WERI-Rb-1 (cell line): ENCODE results near the gene ITPA.

Experiments used
- DNase-seq: peaks from one replicate; pipeline ENCODE4 v3.0.0-alpha.2; 2020
- H3K27ac ChIP-seq: fragments of 250-450 bp; sonication (Bioruptor Pico); 2 replicates; pipeline ENCODE4 v1.5.1; 2020; ENCODE audit warnings: mild to moderate bottlenecking, moderate library complexity
- H3K27me3 ChIP-seq: fragments of 250-450 bp; sonication (Bioruptor Pico); 2 replicates; pipeline ENCODE4 v1.5.1; 2021; ENCODE audit warnings: mild to moderate bottlenecking, low read depth, moderate library complexity; ENCODE audit not compliant: insufficient read depth, severe bottlenecking
- H3K36me3 ChIP-seq: fragments of 250-450 bp; sonication (Bioruptor Pico); 2 replicates; pipeline ENCODE4 v1.5.1; 2020; ENCODE audit warnings: mild to moderate bottlenecking, moderate library complexity
- H3K4me3 ChIP-seq: 2 replicates; pipeline ENCODE4 v1.5.1; 2011; ENCODE audit warnings: low read depth, mild to moderate bottlenecking, control low read depth, low read length
- H3K9me3 ChIP-seq: fragments of 250-450 bp; sonication (Bioruptor Pico); 2 replicates; pipeline ENCODE4 v1.5.1; 2021; ENCODE audit warnings: mild to moderate bottlenecking, moderate library complexity; ENCODE audit not compliant: severe bottlenecking
- TF ChIP-seq, protein P1 (sequence below): IDR thresholded peaks from 2 replicates; pipeline ENCODE4 v1.5.1; 2011; ENCODE audit warnings: low read depth, mild to moderate bottlenecking, control low read depth, inconsistent platforms, low read length

Gene ITPA

GRCh38 chr20:3203315-3204123 lies 5.8 kb upstream of the ITPA start:
- peak; percentile 48 for DNase-seq
- peak overlapping the region; percentile 94 for H3K27ac ChIP-seq

GRCh38 chr20:3204124-3204794 lies 5.0 kb upstream of the ITPA start, which contains the start of gene DDRGK1:
Gene DDRGK1, minus strand, starts transcription at chr20:3204682. Its CDS starts 55 bp downstream, at chr20:3204627.
- H3K36me3 ChIP-seq = peaks cover 31% of the 10 kb centered on the region
- peak; percentile 85 for DNase-seq
- H3K9me3 ChIP-seq = no peaks in the 10 kb centered on the region
- H3K4me3 ChIP-seq = peak within 1 kb of the TSS; percentile 63
- TF ChIP-seq, protein P1, sequence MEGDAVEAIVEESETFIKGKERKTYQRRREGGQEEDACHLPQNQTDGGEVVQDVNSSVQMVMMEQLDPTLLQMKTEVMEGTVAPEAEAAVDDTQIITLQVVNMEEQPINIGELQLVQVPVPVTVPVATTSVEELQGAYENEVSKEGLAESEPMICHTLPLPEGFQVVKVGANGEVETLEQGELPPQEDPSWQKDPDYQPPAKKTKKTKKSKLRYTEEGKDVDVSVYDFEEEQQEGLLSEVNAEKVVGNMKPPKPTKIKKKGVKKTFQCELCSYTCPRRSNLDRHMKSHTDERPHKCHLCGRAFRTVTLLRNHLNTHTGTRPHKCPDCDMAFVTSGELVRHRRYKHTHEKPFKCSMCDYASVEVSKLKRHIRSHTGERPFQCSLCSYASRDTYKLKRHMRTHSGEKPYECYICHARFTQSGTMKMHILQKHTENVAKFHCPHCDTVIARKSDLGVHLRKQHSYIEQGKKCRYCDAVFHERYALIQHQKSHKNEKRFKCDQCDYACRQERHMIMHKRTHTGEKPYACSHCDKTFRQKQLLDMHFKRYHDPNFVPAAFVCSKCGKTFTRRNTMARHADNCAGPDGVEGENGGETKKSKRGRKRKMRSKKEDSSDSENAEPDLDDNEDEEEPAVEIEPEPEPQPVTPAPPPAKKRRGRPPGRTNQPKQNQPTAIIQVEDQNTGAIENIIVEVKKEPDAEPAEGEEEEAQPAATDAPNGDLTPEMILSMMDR = no peak
- H3K27me3 ChIP-seq = no peaks in the 10 kb centered on the region
- H3K27ac ChIP-seq = peak within 1 kb of the TSS; percentile 94

More at GRCh38 chr20:3203315-3204123, 5.8 kb upstream of the ITPA start:
- Histone ChIP-seq H3K36me3 (peaks cover 35% of the 10 kb centered on the region), H3K27me3 (no peaks in the 10 kb centered on the region), H3K4me3 (peak overlapping the region; percentile 63), H3K9me3 (no peaks in the 10 kb centered on the region)
- TF ChIP-seq, protein P1 = no peak

DNA sequence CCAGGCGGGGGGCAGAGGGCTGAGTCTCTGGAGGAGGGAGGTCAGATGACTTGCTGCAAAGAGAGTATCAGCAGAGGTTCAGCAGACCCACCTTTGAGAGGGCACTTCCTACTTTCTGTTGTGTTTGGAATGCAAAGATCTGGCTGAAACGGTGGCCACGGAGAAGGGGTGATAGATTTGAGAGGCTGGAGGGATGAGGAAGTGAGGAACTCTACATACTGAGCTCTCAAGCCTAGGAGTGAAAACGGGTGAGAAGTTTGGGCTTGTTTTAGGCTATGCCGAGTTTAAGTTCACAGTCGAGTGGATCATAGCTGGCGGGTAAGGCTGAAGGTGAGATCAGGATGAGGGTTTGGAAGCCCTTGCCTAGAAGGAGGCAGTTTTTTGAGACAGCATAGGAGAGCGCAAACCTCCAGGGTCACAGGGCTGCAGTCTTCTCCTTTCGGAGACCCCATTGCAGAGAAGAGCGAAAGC lies 477 bp upstream of the ITPA start:
- Histone ChIP-seq H3K9me3 (no peaks in the 10 kb centered on the region), H3K27ac (peak overlapping the region; percentile 84), H3K4me3 (peak overlapping the region; percentile 68), H3K27me3 (no peaks in the 10 kb centered on the region), H3K36me3 (peaks cover 7% of the 10 kb centered on the region)
- TF ChIP-seq, protein P1 = no peak
- no peak for DNase-seq

DNA sequence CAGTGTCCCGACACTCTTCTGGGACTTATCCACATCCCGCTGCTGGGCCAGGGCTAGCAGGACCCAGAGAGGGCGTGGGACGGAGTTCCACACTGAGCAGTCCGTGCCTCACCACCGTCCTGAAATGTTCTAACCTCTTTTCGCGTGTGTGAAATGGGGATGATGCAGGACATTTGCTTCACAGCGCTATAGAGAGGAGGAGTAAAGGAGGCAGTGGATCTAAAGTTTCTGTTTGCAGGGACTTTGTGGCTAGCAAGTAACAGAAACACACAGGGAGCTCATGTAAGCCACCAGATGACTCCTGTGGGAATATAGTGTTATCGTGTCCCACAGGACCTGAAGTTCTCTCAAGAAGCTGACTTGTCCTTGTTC lies 634 bp downstream of the ITPA start:
- peaks cover 10% of the 10 kb centered on the region for H3K36me3 ChIP-seq
- TF ChIP-seq, protein P1 = no peak
- H3K27ac ChIP-seq = peak overlapping the region; percentile 84
- no peak for DNase-seq
- H3K4me3 ChIP-seq = peak overlapping the region; percentile 68
- no peaks in the 10 kb centered on the region for H3K9me3 ChIP-seq
- no peaks in the 10 kb centered on the region for H3K27me3 ChIP-seq

GRCh38 chr20:3210346-3210745 lies 1.0 kb downstream of the ITPA start:
- Histone ChIP-seq H3K36me3 (peaks cover 10% of the 10 kb centered on the region), H3K4me3 (peak overlapping the region; percentile 68), H3K9me3 (no peaks in the 10 kb centered on the region), H3K27me3 (no peaks in the 10 kb centered on the region), H3K27ac (no peak overlapping the region)
- no peak for DNase-seq
- TF ChIP-seq, protein P1 = no peak
